HEK293 (cell line): Measurements from ENCODE around the gene LRRC23.

ENCODE experiments used
- GFI1B ChIP-seq: fragments of 450-650 bp; formaldehyde crosslinking; IDR thresholded peaks from 2 replicates; pipeline ENCODE4 v1.5.1; 2016; ENCODE audit warnings: missing biosample characterization, missing genetic modification characterization
- MZF1 ChIP-seq: fragments of 450-650 bp; formaldehyde crosslinking; IDR thresholded peaks from 2 replicates; pipeline ENCODE4 v1.5.1; 2017; ENCODE audit warnings: missing biosample characterization, missing genetic modification characterization, borderline replicate concordance
- SALL2 ChIP-seq: fragments of 450-650 bp; formaldehyde crosslinking; IDR thresholded peaks from 2 replicates; pipeline ENCODE4 v1.5.0; 2017; ENCODE audit warnings: missing biosample characterization, mild to moderate bottlenecking, missing genetic modification characterization, borderline replicate concordance
- ZBTB17 ChIP-seq: fragments of 450-650 bp; formaldehyde crosslinking; IDR thresholded peaks from 2 replicates; pipeline ENCODE4 v1.5.1; 2016; ENCODE audit warnings: missing biosample characterization, missing genetic modification characterization
- ZBTB7A ChIP-seq: fragments of 450-650 bp; formaldehyde crosslinking; IDR thresholded peaks from 2 replicates; pipeline ENCODE4 v1.5.1; 2016; ENCODE audit warnings: low read depth, missing biosample characterization, missing genetic modification characterization
- ZFHX2 ChIP-seq: fragments of 450-650 bp; formaldehyde crosslinking; conservative IDR thresholded peaks from 2 replicates; pipeline ENCODE4 v1.5.1; 2016; ENCODE audit warnings: missing biosample characterization, missing genetic modification characterization
- ZNF10 ChIP-seq: fragments of 450-650 bp; formaldehyde crosslinking; IDR thresholded peaks from 2 replicates; pipeline ENCODE4 v1.5.1; 2017; ENCODE audit warnings: missing biosample characterization, missing genetic modification characterization
- ZNF274 ChIP-seq, 2 experiments: fragments of 200-500 bp in 1 of 2; fragments of 450-650 bp in 1 of 2; sonication (Bioruptor generic) in 1 of 2; formaldehyde crosslinking in 1 of 2; IDR thresholded peaks; 2 replicates each; pipeline versions ENCODE4 v1.5.1 to v1.6.1; 2014 to 2016; ENCODE audit warnings: borderline replicate concordance in 1 of 2, inconsistent platforms in 1 of 2, low read length in 1 of 2, missing biosample characterization in 1 of 2, missing genetic modification characterization in 1 of 2
- ZNF530 ChIP-seq: fragments of 450-650 bp; formaldehyde crosslinking; IDR thresholded peaks from 2 replicates; pipeline ENCODE4 v1.5.1; 2016; ENCODE audit warnings: low read depth, missing biosample characterization, missing genetic modification characterization
- ZNF658 ChIP-seq: fragments of 450-650 bp; formaldehyde crosslinking; IDR thresholded peaks from 2 replicates; pipeline ENCODE4; 2016; ENCODE audit warnings: missing biosample characterization, missing genetic modification characterization
- ZNF664 ChIP-seq: fragments of 450-650 bp; formaldehyde crosslinking; IDR thresholded peaks from 2 replicates; pipeline ENCODE4 v1.5.1; 2016; ENCODE audit warnings: missing biosample characterization, missing genetic modification characterization
- ZNF777 ChIP-seq: fragments of 450-650 bp; formaldehyde crosslinking; IDR thresholded peaks from 2 replicates; pipeline ENCODE4 v1.5.1; 2017; ENCODE audit warnings: missing biosample characterization, missing genetic modification characterization, borderline replicate concordance
- ZXDB ChIP-seq: fragments of 450-650 bp; formaldehyde crosslinking; IDR thresholded peaks from 2 replicates; pipeline ENCODE4 v1.5.1; 2016; ENCODE audit warnings: missing biosample characterization, missing genetic modification characterization
- TF ChIP-seq, protein P1 (sequence below): fragments of 450-650 bp; formaldehyde crosslinking; IDR thresholded peaks from 2 replicates; pipeline ENCODE4 v1.5.1; 2016; ENCODE audit warnings: missing biosample characterization, missing genetic modification characterization
- TF ChIP-seq, protein P2 (sequence below): fragments of 450-650 bp; formaldehyde crosslinking; IDR thresholded peaks from 2 replicates; pipeline ENCODE4 v1.5.1; 2016; ENCODE audit warnings: missing biosample characterization, missing genetic modification characterization, low read depth
- TF ChIP-seq, protein P3 (sequence below): fragments of 450-650 bp; formaldehyde crosslinking; IDR thresholded peaks from 2 replicates; pipeline ENCODE4 v1.5.1; 2016; ENCODE audit warnings: missing biosample characterization, missing genetic modification characterization
- TF ChIP-seq, protein P4 (sequence below): fragments of 450-650 bp; formaldehyde crosslinking; conservative IDR thresholded peaks from 2 replicates; pipeline ENCODE4 v1.5.1; 2016; ENCODE audit warnings: low read depth, missing biosample characterization, missing genetic modification characterization
- TF ChIP-seq, protein P5 (sequence below): fragments of 450-650 bp; formaldehyde crosslinking; IDR thresholded peaks from 2 replicates; pipeline ENCODE4 v1.5.1; 2016; ENCODE audit warnings: missing biosample characterization, missing genetic modification characterization
- TF ChIP-seq, protein P6 (sequence below): fragments of 450-650 bp; IDR thresholded peaks from 2 replicates; pipeline ENCODE4 v1.5.1; 2018; ENCODE audit warnings: missing biosample characterization, mild to moderate bottlenecking, missing genetic modification characterization
- TF ChIP-seq, protein P7 (sequence below): fragments of 450-650 bp; formaldehyde crosslinking; IDR thresholded peaks from 2 replicates; pipeline ENCODE4 v1.5.1; 2017; ENCODE audit warnings: missing biosample characterization, missing genetic modification characterization
- TF ChIP-seq, protein P8 (sequence below): fragments of 450-650 bp; formaldehyde crosslinking; IDR thresholded peaks from 2 replicates; pipeline ENCODE4 v1.5.1; 2016; ENCODE audit warnings: missing biosample characterization, missing genetic modification characterization

LRRC23 gene

DNA sequence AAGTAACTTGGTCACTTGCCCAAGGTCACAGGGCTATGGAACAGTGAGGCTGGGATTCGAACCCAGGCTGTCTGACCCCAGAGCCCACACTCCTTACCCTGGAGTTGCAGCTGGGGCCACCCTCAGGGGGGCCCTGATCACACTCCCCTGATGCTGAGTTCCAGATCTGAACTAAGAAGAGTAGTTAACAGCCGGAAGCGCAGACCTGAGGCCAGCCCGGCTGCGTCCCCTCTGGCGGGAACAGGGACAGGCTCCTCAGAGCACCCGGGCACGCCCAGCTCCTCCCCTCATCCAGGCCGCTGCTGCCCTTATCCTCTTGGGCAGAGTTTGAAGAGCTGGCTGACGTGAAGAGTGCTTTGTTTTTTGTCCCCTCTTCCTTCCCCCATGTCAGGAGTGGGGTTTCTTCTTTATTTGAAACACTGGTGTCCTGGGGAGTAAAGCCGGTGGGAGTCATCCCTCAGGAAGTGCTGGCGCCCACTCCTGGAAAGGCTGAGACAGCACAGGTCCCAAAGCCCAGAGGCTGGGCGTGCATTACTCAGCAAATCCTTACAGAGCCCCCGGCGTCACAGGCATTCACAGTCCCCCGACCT lies 57.2 kb downstream of the LRRC23 start (continued):
- TF ChIP-seq, protein P1, sequence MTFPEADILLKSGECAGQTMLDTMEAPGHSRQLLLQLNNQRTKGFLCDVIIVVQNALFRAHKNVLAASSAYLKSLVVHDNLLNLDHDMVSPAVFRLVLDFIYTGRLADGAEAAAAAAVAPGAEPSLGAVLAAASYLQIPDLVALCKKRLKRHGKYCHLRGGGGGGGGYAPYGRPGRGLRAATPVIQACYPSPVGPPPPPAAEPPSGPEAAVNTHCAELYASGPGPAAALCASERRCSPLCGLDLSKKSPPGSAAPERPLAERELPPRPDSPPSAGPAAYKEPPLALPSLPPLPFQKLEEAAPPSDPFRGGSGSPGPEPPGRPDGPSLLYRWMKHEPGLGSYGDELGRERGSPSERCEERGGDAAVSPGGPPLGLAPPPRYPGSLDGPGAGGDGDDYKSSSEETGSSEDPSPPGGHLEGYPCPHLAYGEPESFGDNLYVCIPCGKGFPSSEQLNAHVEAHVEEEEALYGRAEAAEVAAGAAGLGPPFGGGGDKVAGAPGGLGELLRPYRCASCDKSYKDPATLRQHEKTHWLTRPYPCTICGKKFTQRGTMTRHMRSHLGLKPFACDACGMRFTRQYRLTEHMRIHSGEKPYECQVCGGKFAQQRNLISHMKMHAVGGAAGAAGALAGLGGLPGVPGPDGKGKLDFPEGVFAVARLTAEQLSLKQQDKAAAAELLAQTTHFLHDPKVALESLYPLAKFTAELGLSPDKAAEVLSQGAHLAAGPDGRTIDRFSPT (tag by site-specific recombination) = no peak
- TF ChIP-seq, protein P2, sequence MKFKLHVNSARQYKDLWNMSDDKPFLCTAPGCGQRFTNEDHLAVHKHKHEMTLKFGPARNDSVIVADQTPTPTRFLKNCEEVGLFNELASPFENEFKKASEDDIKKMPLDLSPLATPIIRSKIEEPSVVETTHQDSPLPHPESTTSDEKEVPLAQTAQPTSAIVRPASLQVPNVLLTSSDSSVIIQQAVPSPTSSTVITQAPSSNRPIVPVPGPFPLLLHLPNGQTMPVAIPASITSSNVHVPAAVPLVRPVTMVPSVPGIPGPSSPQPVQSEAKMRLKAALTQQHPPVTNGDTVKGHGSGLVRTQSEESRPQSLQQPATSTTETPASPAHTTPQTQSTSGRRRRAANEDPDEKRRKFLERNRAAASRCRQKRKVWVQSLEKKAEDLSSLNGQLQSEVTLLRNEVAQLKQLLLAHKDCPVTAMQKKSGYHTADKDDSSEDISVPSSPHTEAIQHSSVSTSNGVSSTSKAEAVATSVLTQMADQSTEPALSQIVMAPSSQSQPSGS (tag by site-specific recombination) = no peak
- TF ChIP-seq ZBTB7A (tag by site-specific recombination) (no peak), ZBTB17 (tag by site-specific recombination) (peak; percentile 73), ZFHX2 (peak; percentile 54; the same call in 1 of the 2 replicates), ZNF664 (tag by site-specific recombination) (no peak), ZNF777 (tag by site-specific recombination) (no peak), GFI1B (no peak), MZF1 (tag by site-specific recombination) (peak; percentile 79), SALL2 (no peak), ZNF10 (tag by site-specific recombination) (no peak), ZNF530 (tag by site-specific recombination) (no peak), ZXDB (tag by site-specific recombination) (peak; percentile 58), ZNF658 (no peak), ZNF274 (IDR thresholded peaks at IDR 0.05; ENCODE audit: low read length) (no peak), ZNF274 (tag by site-specific recombination; IDR thresholded peaks at IDR 0.05; ENCODE audit: borderline replicate concordance) (no peak)
- TF ChIP-seq, protein P3, sequence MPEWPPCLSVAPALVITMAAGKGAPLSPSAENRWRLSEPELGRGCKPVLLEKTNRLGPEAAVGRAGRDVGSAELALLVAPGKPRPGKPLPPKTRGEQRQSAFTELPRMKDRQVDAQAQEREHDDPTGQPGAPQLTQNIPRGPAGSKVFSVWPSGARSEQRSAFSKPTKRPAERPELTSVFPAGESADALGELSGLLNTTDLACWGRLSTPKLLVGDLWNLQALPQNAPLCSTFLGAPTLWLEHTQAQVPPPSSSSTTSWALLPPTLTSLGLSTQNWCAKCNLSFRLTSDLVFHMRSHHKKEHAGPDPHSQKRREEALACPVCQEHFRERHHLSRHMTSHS (tag by site-specific recombination) = no peak
- TF ChIP-seq, protein P4, sequence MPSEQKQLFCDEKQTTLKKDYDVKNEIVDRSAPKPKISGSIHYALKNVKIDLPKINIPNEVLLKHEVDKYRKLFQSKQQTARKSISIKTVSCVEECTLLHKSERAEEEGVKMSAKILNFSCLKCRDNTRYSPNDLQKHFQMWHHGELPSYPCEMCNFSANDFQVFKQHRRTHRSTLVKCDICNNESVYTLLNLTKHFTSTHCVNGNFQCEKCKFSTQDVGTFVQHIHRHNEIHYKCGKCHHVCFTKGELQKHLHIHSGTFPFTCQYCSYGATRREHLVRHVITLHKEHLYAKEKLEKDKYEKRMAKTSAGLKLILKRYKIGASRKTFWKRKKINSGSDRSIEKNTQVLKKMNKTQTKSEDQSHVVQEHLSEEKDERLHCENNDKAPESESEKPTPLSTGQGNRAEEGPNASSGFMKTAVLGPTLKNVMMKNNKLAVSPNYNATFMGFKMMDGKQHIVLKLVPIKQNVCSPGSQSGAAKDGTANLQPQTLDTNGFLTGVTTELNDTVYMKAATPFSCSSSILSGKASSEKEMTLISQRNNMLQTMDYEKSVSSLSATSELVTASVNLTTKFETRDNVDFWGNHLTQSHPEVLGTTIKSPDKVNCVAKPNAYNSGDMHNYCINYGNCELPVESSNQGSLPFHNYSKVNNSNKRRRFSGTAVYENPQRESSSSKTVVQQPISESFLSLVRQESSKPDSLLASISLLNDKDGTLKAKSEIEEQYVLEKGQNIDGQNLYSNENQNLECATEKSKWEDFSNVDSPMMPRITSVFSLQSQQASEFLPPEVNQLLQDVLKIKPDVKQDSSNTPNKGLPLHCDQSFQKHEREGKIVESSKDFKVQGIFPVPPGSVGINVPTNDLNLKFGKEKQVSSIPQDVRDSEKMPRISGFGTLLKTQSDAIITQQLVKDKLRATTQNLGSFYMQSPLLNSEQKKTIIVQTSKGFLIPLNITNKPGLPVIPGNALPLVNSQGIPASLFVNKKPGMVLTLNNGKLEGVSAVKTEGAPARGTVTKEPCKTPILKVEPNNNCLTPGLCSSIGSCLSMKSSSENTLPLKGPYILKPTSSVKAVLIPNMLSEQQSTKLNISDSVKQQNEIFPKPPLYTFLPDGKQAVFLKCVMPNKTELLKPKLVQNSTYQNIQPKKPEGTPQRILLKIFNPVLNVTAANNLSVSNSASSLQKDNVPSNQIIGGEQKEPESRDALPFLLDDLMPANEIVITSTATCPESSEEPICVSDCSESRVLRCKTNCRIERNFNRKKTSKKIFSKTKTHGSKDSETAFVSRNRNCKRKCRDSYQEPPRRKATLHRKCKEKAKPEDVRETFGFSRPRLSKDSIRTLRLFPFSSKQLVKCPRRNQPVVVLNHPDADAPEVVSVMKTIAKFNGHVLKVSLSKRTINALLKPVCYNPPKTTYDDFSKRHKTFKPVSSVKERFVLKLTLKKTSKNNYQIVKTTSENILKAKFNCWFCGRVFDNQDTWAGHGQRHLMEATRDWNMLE (tag by site-specific recombination) = no peak; the same call in 1 of the 2 replicates
- TF ChIP-seq, protein P5, sequence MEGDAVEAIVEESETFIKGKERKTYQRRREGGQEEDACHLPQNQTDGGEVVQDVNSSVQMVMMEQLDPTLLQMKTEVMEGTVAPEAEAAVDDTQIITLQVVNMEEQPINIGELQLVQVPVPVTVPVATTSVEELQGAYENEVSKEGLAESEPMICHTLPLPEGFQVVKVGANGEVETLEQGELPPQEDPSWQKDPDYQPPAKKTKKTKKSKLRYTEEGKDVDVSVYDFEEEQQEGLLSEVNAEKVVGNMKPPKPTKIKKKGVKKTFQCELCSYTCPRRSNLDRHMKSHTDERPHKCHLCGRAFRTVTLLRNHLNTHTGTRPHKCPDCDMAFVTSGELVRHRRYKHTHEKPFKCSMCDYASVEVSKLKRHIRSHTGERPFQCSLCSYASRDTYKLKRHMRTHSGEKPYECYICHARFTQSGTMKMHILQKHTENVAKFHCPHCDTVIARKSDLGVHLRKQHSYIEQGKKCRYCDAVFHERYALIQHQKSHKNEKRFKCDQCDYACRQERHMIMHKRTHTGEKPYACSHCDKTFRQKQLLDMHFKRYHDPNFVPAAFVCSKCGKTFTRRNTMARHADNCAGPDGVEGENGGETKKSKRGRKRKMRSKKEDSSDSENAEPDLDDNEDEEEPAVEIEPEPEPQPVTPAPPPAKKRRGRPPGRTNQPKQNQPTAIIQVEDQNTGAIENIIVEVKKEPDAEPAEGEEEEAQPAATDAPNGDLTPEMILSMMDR (tag by site-specific recombination) = peak; percentile 92
- TF ChIP-seq, protein P6, sequence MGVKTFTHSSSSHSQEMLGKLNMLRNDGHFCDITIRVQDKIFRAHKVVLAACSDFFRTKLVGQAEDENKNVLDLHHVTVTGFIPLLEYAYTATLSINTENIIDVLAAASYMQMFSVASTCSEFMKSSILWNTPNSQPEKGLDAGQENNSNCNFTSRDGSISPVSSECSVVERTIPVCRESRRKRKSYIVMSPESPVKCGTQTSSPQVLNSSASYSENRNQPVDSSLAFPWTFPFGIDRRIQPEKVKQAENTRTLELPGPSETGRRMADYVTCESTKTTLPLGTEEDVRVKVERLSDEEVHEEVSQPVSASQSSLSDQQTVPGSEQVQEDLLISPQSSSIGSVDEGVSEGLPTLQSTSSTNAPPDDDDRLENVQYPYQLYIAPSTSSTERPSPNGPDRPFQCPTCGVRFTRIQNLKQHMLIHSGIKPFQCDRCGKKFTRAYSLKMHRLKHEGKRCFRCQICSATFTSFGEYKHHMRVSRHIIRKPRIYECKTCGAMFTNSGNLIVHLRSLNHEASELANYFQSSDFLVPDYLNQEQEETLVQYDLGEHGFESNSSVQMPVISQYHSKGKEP = no peak
- TF ChIP-seq, protein P7, sequence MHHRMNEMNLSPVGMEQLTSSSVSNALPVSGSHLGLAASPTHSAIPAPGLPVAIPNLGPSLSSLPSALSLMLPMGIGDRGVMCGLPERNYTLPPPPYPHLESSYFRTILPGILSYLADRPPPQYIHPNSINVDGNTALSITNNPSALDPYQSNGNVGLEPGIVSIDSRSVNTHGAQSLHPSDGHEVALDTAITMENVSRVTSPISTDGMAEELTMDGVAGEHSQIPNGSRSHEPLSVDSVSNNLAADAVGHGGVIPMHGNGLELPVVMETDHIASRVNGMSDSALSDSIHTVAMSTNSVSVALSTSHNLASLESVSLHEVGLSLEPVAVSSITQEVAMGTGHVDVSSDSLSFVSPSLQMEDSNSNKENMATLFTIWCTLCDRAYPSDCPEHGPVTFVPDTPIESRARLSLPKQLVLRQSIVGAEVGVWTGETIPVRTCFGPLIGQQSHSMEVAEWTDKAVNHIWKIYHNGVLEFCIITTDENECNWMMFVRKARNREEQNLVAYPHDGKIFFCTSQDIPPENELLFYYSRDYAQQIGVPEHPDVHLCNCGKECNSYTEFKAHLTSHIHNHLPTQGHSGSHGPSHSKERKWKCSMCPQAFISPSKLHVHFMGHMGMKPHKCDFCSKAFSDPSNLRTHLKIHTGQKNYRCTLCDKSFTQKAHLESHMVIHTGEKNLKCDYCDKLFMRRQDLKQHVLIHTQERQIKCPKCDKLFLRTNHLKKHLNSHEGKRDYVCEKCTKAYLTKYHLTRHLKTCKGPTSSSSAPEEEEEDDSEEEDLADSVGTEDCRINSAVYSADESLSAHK = no peak
- TF ChIP-seq, protein P8, sequence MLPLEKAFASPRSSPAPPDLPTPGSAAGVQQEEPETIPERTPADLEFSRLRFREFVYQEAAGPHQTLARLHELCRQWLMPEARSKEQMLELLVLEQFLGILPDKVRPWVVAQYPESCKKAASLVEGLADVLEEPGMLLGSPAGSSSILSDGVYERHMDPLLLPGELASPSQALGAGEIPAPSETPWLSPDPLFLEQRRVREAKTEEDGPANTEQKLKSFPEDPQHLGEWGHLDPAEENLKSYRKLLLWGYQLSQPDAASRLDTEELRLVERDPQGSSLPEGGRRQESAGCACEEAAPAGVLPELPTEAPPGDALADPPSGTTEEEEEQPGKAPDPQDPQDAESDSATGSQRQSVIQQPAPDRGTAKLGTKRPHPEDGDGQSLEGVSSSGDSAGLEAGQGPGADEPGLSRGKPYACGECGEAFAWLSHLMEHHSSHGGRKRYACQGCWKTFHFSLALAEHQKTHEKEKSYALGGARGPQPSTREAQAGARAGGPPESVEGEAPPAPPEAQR (tag by site-specific recombination) = no peak
